HEK293 (cell line): Measurements from ENCODE around the gene RNF227.

Source experiments
- MYNN ChIP-seq: fragments of 450-650 bp; formaldehyde crosslinking; IDR thresholded peaks from 2 replicates; pipeline ENCODE4 v1.5.1; 2016; ENCODE audit warnings: missing biosample characterization, missing genetic modification characterization, borderline replicate concordance
- OVOL3 ChIP-seq: fragments of 450-650 bp; formaldehyde crosslinking; IDR thresholded peaks from 2 replicates; pipeline ENCODE4 v1.5.1; 2016; ENCODE audit warnings: missing biosample characterization, missing genetic modification characterization
- ZBTB20 ChIP-seq: fragments of 450-650 bp; formaldehyde crosslinking; IDR thresholded peaks from 2 replicates; pipeline ENCODE4 v1.5.1; 2016; ENCODE audit warnings: missing biosample characterization, missing genetic modification characterization
- ZBTB21 ChIP-seq: fragments of 450-650 bp; formaldehyde crosslinking; IDR thresholded peaks from 2 replicates; pipeline ENCODE4 v1.5.1; 2017; ENCODE audit warnings: missing biosample characterization, missing genetic modification characterization
- ZBTB48 ChIP-seq: fragments of 450-650 bp; formaldehyde crosslinking; IDR thresholded peaks from 2 replicates; pipeline ENCODE4 v1.5.1; 2016; ENCODE audit warnings: missing biosample characterization, missing genetic modification characterization
- ZBTB8A ChIP-seq: fragments of 450-650 bp; formaldehyde crosslinking; IDR thresholded peaks from 2 replicates; pipeline ENCODE4 v1.5.1; 2016; ENCODE audit warnings: missing biosample characterization, missing genetic modification characterization
- ZEB2 ChIP-seq: fragments of 450-650 bp; formaldehyde crosslinking; IDR thresholded peaks from 2 replicates; pipeline ENCODE4 v1.5.1; 2016; ENCODE audit warnings: missing biosample characterization, missing genetic modification characterization
- ZFP37 ChIP-seq: fragments of 450-650 bp; formaldehyde crosslinking; IDR thresholded peaks from 2 replicates; pipeline ENCODE4 v1.5.1; 2016; ENCODE audit warnings: missing biosample characterization, missing genetic modification characterization
- ZIC2 ChIP-seq: fragments of 450-650 bp; formaldehyde crosslinking; IDR thresholded peaks from 2 replicates; pipeline ENCODE4 v1.5.1; 2016; ENCODE audit warnings: missing biosample characterization, missing genetic modification characterization
- ZNF112 ChIP-seq: fragments of 450-650 bp; formaldehyde crosslinking; IDR thresholded peaks from 2 replicates; pipeline ENCODE4 v1.5.0; 2017; ENCODE audit warnings: missing biosample characterization, missing genetic modification characterization
- ZNF114 ChIP-seq: fragments of 450-650 bp; formaldehyde crosslinking; IDR thresholded peaks from 2 replicates; pipeline ENCODE4 v1.5.0; 2017; ENCODE audit warnings: missing biosample characterization, missing genetic modification characterization
- ZNF266 ChIP-seq: fragments of 450-650 bp; formaldehyde crosslinking; IDR thresholded peaks from 2 replicates; pipeline ENCODE4 v1.5.1; 2016; ENCODE audit warnings: missing biosample characterization, missing genetic modification characterization, low read depth
- ZNF335 ChIP-seq: fragments of 450-650 bp; formaldehyde crosslinking; conservative IDR thresholded peaks from 2 replicates; pipeline ENCODE4 v1.5.1; 2016; ENCODE audit warnings: missing biosample characterization, missing genetic modification characterization
- ZNF354C ChIP-seq: fragments of 450-650 bp; formaldehyde crosslinking; IDR thresholded peaks from 2 replicates; pipeline ENCODE4 v1.5.1; 2016; ENCODE audit warnings: missing biosample characterization, missing genetic modification characterization, low read depth, borderline replicate concordance
- ZNF37A ChIP-seq: fragments of 450-650 bp; IDR thresholded peaks from 2 replicates; pipeline ENCODE4 v1.5.1; 2018; ENCODE audit warnings: missing biosample characterization, missing genetic modification characterization
- ZNF433 ChIP-seq: fragments of 450-650 bp; formaldehyde crosslinking; IDR thresholded peaks from 2 replicates; pipeline ENCODE4 v1.5.1; 2016; ENCODE audit warnings: missing biosample characterization, missing genetic modification characterization, low read depth
- ZNF514 ChIP-seq: fragments of 450-650 bp; formaldehyde crosslinking; IDR thresholded peaks from 2 replicates; pipeline ENCODE4 v1.5.1; 2016; ENCODE audit warnings: missing biosample characterization, missing genetic modification characterization
- ZNF596 ChIP-seq: fragments of 450-650 bp; IDR thresholded peaks from 2 replicates; pipeline ENCODE4 v1.5.0; 2018; ENCODE audit warnings: missing biosample characterization, mild to moderate bottlenecking, missing genetic modification characterization, moderate library complexity
- ZNF629 ChIP-seq: fragments of 450-650 bp; formaldehyde crosslinking; IDR thresholded peaks from 2 replicates; pipeline ENCODE4 v1.5.1; 2017; ENCODE audit warnings: missing biosample characterization, missing genetic modification characterization
- ZNF747 ChIP-seq: fragments of 450-650 bp; formaldehyde crosslinking; IDR thresholded peaks from 2 replicates; pipeline ENCODE4 v1.5.1; 2016; ENCODE audit warnings: missing biosample characterization, missing genetic modification characterization
- ZNF768 ChIP-seq: fragments of 450-650 bp; formaldehyde crosslinking; IDR thresholded peaks from 2 replicates; pipeline ENCODE4 v1.5.1; 2018; ENCODE audit warnings: missing biosample characterization, mild to moderate bottlenecking, missing genetic modification characterization
- ZNF791 ChIP-seq: fragments of 450-650 bp; formaldehyde crosslinking; IDR thresholded peaks from 2 replicates; pipeline ENCODE4 v1.5.1; 2016; ENCODE audit warnings: missing biosample characterization, missing genetic modification characterization
- ZSCAN30 ChIP-seq: fragments of 450-650 bp; IDR thresholded peaks from 2 replicates; pipeline ENCODE4 v1.5.1; 2018; ENCODE audit warnings: missing biosample characterization, mild to moderate bottlenecking, missing genetic modification characterization, moderate library complexity
- TF ChIP-seq, protein P1 (sequence below): fragments of 450-650 bp; formaldehyde crosslinking; IDR thresholded peaks from 2 replicates; pipeline ENCODE4 v1.5.1; 2016; ENCODE audit warnings: missing biosample characterization, missing genetic modification characterization
- TF ChIP-seq, protein P2 (sequence below): fragments of 450-650 bp; formaldehyde crosslinking; IDR thresholded peaks from 2 replicates; pipeline ENCODE4 v1.5.1; 2016; ENCODE audit warnings: missing biosample characterization, missing genetic modification characterization
- TF ChIP-seq, protein P3 (sequence below): fragments of 450-650 bp; formaldehyde crosslinking; IDR thresholded peaks from 2 replicates; pipeline ENCODE4 v1.5.1; 2016; ENCODE audit warnings: missing biosample characterization, missing genetic modification characterization, borderline replicate concordance
- TF ChIP-seq, protein P4 (sequence below): fragments of 450-650 bp; formaldehyde crosslinking; IDR thresholded peaks from 2 replicates; pipeline ENCODE4 v1.5.1; 2017; ENCODE audit warnings: missing biosample characterization, missing genetic modification characterization
- TF ChIP-seq, protein P5 (sequence below): fragments of 450-650 bp; formaldehyde crosslinking; IDR thresholded peaks from 2 replicates; pipeline ENCODE4 v1.5.1; 2016; ENCODE audit warnings: missing biosample characterization, missing genetic modification characterization

Gene RNF227

DNA sequence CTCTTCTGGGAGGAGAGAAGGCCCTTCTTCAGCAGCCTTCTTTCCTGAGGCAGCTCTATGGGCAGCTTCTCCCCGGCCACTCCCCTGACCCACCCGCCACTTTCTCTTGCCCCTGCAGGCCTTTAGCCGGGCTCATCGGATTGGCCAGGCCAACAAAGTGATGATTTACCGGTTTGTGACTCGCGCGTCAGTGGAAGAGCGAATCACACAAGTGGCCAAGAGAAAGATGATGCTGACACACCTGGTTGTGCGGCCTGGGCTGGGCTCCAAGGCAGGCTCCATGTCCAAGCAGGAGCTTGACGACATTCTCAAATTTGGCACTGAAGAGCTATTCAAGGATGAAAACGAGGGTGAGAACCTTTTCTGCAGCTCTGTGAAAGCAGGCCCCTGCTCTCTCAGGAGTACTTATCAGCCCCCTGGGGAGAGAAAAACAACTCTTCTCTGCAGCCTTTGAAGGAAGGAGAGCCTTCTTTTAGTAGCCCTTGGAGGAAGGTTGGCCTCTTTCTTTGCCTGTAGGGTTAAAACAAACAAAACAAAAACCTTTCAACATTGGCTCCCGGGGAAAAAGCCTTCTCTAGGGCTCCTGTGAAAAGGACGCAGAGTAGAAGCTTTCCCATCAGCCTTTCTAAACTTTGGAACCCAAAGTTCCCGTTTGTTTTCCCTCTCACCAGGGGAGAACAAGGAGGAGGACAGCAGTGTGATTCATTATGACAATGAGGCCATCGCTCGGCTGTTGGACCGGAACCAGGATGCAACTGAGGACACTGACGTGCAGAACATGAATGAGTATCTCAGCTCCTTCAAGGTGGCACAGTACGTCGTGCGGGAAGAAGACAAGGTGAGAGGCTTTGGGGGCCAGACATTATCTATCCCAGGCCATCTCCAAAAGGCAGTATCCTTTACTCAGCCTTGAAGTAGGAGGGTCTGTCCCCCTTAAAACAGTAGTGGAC lies 12.7 kb downstream of the RNF227 start (continued):
- TF ChIP-seq MYNN (tag by site-specific recombination) (no peak), ZNF747 (no peak), ZNF629 (no peak), ZNF791 (tag by site-specific recombination) (no peak), ZNF37A (tag by site-specific recombination) (no peak), ZSCAN30 (peak; percentile 22; the same call in 1 of the 2 replicates), ZNF596 (peak; percentile 60), ZNF768 (tag by site-specific recombination) (no peak), ZNF266 (tag by site-specific recombination) (no peak), ZNF114 (tag by site-specific recombination) (no peak), ZNF335 (tag by site-specific recombination) (peak; percentile 41), ZBTB20 (no peak), ZNF433 (no peak), ZFP37 (tag by site-specific recombination) (no peak), ZIC2 (tag by site-specific recombination) (peak; percentile 72), ZBTB48 (tag by site-specific recombination) (no peak), ZBTB8A (tag by site-specific recombination) (peak; percentile 94), ZNF112 (tag by site-specific recombination) (no peak), ZNF354C (tag by site-specific recombination) (no peak), ZBTB21 (tag by site-specific recombination) (no peak), ZNF514 (tag by site-specific recombination) (no peak), OVOL3 (tag by site-specific recombination) (no peak), ZEB2 (tag by site-specific recombination) (no peak)
- TF ChIP-seq, protein P1, sequence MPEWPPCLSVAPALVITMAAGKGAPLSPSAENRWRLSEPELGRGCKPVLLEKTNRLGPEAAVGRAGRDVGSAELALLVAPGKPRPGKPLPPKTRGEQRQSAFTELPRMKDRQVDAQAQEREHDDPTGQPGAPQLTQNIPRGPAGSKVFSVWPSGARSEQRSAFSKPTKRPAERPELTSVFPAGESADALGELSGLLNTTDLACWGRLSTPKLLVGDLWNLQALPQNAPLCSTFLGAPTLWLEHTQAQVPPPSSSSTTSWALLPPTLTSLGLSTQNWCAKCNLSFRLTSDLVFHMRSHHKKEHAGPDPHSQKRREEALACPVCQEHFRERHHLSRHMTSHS (tag by site-specific recombination): no peak
- TF ChIP-seq, protein P2, sequence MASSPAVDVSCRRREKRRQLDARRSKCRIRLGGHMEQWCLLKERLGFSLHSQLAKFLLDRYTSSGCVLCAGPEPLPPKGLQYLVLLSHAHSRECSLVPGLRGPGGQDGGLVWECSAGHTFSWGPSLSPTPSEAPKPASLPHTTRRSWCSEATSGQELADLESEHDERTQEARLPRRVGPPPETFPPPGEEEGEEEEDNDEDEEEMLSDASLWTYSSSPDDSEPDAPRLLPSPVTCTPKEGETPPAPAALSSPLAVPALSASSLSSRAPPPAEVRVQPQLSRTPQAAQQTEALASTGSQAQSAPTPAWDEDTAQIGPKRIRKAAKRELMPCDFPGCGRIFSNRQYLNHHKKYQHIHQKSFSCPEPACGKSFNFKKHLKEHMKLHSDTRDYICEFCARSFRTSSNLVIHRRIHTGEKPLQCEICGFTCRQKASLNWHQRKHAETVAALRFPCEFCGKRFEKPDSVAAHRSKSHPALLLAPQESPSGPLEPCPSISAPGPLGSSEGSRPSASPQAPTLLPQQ (tag by site-specific recombination): no peak
- TF ChIP-seq, protein P3, sequence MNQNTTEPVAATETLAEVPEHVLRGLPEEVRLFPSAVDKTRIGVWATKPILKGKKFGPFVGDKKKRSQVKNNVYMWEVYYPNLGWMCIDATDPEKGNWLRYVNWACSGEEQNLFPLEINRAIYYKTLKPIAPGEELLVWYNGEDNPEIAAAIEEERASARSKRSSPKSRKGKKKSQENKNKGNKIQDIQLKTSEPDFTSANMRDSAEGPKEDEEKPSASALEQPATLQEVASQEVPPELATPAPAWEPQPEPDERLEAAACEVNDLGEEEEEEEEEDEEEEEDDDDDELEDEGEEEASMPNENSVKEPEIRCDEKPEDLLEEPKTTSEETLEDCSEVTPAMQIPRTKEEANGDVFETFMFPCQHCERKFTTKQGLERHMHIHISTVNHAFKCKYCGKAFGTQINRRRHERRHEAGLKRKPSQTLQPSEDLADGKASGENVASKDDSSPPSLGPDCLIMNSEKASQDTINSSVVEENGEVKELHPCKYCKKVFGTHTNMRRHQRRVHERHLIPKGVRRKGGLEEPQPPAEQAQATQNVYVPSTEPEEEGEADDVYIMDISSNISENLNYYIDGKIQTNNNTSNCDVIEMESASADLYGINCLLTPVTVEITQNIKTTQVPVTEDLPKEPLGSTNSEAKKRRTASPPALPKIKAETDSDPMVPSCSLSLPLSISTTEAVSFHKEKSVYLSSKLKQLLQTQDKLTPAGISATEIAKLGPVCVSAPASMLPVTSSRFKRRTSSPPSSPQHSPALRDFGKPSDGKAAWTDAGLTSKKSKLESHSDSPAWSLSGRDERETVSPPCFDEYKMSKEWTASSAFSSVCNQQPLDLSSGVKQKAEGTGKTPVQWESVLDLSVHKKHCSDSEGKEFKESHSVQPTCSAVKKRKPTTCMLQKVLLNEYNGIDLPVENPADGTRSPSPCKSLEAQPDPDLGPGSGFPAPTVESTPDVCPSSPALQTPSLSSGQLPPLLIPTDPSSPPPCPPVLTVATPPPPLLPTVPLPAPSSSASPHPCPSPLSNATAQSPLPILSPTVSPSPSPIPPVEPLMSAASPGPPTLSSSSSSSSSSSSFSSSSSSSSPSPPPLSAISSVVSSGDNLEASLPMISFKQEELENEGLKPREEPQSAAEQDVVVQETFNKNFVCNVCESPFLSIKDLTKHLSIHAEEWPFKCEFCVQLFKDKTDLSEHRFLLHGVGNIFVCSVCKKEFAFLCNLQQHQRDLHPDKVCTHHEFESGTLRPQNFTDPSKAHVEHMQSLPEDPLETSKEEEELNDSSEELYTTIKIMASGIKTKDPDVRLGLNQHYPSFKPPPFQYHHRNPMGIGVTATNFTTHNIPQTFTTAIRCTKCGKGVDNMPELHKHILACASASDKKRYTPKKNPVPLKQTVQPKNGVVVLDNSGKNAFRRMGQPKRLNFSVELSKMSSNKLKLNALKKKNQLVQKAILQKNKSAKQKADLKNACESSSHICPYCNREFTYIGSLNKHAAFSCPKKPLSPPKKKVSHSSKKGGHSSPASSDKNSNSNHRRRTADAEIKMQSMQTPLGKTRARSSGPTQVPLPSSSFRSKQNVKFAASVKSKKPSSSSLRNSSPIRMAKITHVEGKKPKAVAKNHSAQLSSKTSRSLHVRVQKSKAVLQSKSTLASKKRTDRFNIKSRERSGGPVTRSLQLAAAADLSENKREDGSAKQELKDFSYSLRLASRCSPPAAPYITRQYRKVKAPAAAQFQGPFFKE (tag by site-specific recombination): no peak
- TF ChIP-seq, protein P4, sequence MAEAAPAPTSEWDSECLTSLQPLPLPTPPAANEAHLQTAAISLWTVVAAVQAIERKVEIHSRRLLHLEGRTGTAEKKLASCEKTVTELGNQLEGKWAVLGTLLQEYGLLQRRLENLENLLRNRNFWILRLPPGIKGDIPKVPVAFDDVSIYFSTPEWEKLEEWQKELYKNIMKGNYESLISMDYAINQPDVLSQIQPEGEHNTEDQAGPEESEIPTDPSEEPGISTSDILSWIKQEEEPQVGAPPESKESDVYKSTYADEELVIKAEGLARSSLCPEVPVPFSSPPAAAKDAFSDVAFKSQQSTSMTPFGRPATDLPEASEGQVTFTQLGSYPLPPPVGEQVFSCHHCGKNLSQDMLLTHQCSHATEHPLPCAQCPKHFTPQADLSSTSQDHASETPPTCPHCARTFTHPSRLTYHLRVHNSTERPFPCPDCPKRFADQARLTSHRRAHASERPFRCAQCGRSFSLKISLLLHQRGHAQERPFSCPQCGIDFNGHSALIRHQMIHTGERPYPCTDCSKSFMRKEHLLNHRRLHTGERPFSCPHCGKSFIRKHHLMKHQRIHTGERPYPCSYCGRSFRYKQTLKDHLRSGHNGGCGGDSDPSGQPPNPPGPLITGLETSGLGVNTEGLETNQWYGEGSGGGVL (tag by site-specific recombination): no peak
- TF ChIP-seq, protein P5, sequence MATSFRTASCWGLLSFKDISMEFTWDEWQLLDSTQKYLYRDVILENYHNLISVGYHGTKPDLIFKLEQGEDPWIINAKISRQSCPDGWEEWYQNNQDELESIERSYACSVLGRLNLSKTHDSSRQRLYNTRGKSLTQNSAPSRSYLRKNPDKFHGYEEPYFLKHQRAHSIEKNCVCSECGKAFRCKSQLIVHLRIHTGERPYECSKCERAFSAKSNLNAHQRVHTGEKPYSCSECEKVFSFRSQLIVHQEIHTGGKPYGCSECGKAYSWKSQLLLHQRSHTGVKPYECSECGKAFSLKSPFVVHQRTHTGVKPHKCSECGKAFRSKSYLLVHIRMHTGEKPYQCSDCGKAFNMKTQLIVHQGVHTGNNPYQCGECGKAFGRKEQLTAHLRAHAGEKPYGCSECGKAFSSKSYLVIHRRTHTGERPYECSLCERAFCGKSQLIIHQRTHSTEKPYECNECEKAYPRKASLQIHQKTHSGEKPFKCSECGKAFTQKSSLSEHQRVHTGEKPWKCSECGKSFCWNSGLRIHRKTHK: no peak
